ENCODE results near the gene DTL.

The DTL gene

DNA sequence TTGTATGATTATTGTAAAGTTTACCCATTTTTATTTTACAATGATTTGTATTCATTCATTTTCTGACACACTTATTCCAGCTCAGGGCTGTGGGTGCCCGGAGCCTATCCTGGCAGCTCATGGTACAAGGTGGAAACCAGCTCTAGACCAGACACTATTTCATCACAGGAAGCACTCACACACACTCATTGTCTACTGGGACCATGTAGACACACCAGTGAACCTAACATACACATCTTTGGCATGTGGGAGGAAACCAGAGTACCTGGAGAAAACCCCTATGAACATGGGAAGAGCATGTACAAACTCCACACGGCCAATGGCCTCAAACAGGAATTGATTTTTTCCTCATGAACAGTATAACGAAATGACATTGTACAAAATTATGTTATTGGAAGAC, 2.4 kb downstream of the DTL start:
- DNase-seq, result no peak

DNA sequence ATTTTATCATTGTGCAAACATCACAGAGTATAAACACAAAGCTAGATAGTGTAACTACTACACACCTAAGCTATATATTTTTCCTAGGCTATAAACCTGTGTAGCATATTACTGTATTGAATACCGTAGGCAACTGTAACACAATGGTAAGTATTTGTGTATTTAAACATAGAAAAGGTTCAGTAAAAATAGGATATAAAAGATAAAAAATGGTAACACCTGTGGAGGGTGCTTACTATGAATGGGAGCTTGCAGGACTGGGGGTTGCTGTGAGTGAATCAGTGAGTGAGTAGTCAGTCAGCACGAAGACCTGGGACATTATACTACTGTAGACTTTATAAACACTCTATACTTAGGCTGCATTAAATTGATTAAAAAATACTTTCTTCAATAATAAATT, 4.1 kb downstream of the DTL start:
- no peak for DNase-seq

DNA sequence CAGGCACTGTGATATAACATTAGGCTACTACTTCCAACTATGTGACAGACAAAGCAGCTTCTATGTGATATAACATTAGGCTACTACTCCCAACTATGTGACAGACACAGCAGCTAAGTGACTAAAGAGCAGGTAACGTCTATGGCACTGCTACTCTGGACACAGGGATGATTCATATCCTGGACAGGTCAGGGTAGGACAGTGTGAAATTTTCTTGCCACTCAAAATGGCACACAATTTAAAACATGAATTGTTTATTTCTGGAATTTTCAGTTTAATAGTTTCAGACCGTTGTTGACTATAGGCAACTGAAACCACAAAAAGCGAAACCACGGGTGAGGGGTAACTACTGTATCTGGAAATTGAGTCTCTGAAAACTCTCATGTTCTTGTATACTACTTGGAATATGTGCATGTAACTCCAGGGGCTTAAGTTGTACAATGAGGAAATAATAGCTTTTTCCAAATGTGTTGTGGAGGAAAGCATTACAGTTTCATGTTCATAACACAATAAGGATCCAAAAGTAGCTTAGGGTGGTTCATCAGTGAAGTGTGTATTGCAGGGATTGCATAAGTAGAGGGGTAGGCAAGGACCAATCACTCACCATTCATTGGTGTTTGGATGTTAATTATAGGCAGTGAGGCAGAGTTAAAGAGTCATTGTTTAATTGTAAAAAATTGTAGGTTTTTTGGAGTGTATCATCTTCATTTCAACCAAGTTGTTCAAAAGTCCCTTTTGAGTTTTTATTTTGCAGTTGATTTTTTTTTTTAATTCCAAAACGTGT, 5.3 kb downstream of the DTL start:
- no peak for DNase-seq

DNA sequence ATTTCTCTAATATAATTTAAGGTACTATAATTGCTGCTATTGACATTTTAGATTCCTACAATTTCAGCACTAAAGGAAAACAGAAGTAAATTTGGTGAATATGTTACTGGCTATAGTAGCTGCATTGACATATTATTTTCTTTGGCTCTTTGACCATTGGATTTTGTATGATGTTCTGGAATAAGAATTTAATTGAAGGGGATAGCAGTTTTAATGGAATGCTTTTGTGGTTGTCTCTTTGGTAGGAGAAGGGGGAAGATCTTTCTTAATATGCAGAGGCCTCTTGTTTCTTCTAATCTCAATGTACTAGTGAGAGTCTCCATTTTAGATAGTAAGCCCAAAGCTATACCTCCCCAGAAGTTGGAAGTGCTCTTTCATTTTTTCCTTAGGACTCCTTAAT, 6.9 kb downstream of the DTL start:
- no peak for DNase-seq

DNA sequence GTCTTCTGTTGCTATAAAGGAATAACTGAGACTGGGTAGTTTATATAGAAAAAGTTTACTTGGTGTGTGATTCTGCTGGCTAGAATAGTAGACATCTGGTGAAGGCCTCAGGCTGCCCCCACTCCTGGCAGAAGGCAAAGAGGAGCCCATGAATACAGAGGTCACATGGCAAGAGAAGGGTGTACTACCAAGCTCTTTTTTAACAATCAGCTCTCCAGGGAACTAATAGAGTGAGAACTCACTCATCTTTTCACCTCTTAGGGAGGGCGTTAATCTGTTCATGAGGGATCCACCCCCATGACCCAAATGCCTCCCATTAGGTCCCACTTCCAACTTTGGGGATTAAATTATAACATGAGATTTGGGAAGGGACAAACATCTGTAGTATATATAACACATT, 9.3 kb downstream of the DTL start:
- DNase-seq, result no peak

DNA sequence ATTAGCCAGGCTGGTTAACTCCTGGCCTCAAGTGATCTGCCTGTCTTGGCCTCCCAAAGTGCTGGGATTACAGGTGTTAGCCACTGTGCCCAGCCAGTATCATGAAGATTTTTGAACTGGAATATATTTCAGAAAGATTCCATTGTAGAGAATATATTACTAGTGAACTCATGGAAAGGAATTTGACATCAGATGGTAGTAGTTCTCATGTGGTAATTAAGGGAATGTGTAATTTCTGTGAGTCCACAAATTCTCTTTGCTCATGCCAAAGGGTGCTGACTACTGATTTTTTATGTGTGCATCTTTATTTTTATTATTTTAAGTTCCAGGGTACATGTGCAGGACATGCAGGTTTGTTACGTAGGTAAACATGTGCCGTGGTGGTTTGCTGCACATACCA, 10.4 kb downstream of the DTL start:
- DNase-seq, result no peak

DNA sequence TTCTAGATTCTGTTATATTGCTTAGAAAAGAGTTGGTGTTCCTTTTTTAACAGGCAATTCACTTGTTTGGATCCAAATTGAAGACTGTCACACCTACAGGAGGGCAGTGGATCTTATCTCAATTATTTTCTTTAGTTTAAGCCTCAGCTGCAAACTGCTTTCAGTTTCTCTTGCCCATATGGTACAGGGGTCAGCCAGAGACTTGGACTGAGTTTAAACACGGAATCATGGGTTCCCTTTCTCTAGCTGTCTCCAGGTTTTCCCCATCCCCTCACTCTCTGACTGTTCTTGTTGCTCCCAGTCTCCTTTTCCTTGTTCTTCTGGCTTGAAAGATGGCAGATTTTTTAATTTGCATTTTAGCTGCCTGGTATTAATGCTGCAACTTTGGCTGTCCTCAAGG, 18.4 kb downstream of the DTL start:
- DNase-seq, result no peak

DNA sequence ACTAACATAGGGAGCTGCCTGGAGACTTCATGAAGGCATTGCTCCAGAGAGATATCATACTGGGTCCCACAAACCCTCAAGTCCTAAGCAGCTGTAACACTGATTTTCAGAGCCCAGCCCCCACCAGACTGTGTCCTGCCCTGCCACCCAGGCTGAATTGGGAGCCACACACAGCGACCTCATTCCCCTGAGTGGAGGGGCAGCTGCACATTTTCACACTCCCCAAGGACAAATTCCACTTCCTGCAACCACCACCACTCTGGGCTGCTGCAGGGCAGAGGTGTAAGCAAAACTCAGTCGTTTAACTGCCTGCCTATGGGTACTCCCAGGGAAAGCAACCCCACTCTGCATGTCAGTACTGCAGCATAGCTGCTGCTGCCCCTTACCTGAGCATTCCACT, 19.8 kb downstream of the DTL start:
- DNase-seq, result no peak

DNA sequence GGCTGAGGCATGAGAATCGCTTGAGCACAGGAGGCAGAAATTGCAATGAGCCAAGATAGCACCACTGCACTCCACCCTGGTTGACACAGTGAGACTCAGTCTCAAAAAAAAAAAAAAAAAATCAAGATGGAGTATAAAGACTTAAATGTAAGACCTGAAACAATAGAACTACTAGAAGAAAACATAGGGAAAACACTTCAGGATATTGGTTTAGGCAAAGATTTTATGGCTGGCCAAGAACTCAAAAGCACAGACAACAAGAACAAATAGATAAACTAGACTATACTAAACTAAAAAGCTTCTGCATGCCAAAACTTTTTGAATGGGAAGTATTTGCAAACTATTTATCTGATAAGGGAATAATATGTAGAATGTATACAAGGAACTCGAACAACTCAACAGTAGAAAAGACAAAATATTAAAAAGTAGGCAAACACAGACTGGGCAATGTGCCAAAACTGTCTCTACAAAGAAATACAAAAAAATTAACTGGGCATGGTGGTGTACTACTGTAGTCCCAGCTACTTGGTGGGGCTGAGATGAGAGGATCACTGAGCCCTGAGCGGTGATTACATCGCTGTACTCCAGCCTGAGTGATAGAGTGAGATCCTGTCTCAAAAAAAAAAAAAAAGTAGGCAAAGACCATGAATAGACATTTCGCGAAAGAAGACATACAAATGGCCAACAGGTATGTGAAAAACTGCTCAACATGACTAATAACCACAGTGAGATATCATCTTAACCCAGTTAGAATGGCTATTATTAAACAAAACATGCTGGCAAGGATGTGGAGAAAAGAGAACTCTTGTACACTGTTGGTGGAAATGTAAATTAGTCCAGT, 25.3 kb downstream of the DTL start:
- no peak for DNase-seq

DNA sequence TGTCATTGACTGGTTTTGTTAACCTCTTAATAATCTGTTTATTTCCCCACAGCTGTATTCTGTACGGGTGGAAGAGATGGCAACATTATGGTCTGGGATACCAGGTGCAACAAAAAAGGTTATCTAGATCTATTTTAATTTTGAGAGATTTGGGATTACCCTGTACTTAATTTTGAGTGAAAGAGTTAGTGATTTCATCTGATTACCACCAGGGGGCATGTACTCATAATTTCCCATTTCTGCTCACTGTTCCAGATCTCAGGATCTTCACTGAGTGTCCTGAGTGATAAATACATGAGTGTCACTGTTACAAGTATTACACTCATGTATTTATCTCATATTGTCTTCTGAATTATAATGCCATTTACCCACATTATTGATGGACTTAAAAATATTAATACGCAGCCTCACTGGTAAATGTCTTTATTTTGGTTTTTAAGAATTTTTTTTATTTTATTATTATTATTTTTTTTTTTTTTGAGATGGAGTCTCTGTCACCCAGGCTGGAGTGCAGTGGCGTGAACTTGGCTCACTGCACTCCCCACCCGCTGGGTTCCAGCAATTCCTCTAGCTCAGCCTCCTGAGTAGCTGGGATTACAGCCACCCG, 27.4 kb downstream of the DTL start:
- DNase-seq, result no peak

DNA sequence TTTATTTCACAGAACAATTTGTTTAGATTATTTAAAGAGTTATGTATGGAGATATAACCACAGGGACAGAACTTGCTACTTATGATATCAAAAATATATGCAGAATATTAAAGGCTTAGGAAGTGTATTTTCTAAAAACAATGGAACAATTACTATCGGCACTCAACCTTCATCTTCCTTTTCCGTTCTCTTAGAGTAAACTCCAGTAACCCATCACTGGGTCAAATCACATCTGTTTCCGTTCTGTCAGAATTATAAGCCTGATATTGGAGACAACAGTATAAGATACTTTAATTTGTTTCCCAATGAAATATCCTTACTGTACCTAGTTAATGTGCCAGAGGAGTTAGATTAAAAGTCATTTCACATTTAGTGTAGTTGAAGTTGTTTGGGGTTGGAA, 32.2 kb downstream of the DTL start:
- DNase-seq, result no peak

DNA sequence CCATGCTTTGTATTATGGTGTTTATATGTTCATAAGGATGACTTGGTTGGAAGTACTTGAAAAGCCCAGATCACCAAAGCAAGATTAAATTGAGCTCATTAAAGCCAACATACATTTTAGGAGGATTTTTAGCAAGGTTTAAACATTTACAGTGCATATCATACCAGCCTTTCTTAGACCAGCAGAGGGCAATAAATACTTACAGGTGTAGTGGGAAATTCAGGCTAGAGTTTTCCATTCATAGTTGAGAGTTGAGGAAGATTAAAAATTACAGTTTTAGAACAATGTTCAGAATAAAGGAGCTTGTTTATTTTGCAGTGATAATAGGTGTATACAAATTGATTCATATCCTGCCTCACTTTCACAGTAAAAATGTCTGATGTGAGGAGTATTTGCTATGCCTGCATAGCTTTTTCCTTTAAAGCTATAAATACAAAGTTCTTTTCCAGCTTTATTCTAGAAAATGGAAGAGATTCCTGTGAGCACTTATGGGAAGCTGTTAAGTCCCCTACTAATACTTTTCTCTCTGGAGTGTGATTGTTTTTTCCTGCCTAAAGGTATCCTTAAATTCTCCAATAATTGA, 35.3 kb downstream of the DTL start:
- DNase-seq, result no peak

DNA sequence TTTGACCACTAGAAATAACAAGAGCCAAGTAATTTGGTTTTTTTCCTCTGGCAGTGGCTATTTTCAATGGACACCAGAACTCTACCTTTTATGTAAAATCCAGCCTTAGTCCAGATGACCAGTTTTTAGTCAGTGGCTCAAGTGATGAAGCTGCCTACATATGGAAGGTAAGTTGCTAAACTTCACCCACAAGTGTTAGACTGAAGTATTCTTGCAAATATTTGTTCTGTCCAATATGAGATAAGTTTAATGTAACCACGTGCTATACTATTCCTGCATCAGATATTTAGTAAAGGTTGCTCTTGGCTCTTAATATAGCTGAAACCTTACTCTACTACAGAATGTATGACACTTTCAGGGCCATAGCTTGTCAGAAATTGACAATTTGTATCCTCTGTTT, 36.5 kb downstream of the DTL start:
- DNase-seq, result no peak

DNA sequence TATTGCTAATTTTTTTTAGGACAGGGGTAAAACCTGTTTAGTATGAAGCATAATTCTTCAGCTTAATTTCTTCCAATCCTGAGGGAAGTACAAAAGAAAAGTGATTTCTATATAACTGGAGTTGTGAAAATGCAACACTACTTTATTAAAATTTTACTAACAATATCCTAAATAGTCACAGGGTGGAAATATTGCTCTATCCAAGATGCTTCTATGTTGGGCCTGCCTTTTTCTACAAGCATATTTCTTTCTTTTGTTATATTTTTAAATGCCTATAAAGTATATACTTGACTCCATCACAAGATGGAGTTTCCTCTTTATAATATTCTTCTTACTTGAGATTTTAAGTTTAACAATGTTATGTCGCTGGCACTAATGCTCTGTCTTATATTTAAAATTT, 37.9 kb downstream of the DTL start:
- DNase-seq, result no peak

DNA sequence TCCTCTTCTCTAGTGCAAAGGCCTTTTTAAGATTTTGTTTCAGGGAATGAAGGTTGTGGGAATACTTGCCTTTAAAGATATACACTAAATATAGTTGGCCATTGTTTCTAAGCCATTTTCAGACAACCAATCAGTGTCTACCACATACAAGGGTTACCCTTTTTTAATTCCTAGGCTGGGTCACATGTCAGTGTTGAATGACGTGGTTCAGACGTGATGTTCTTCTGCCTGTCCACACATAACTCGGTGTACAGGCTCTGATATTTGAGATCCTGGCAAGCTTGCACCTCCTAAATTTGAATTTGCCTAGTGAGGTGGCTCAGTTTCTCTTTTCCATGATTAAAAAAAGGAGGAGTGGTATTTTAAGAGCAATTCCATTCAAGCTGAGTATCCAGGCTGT, 38.8 kb downstream of the DTL start:
- no peak for DNase-seq

DNA sequence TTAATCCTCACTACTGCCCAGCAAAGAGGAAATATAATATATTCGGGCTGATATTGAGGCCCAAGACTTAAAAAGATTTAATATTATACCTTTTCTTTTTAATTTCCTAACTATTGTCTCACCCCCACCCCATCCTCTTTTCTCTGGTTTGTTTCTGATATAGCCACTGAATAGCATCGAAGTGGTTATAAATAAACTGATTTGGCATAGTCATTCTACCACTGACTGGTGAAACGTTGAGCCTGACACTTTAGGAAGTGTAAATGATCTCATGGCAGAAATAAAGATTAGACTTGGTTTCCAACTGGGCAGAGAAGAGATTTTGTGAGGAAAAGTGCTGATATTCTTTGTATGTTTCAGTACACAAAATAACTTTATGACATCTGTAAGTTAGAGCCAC, 39.3 kb downstream of the DTL start:
- no peak for DNase-seq

DNA sequence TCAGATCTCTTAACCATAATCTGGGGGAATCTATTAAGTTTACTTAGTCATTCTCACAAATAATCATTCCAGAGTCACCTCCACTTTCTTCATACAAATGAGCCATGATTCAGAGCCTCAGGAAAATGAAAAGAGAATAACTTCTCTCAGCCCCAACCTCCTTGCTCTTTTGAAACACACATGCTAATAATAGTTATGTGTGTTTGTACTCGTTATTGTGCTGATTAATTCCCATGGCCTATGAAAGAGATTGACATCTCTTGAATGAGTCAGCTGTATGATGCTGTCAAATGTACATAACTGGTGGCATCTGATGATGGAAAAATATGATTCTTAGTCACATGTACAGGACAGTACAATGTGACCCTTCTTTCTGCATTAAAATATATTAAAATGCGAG, 41.5 kb downstream of the DTL start:
- no peak for DNase-seq

DNA sequence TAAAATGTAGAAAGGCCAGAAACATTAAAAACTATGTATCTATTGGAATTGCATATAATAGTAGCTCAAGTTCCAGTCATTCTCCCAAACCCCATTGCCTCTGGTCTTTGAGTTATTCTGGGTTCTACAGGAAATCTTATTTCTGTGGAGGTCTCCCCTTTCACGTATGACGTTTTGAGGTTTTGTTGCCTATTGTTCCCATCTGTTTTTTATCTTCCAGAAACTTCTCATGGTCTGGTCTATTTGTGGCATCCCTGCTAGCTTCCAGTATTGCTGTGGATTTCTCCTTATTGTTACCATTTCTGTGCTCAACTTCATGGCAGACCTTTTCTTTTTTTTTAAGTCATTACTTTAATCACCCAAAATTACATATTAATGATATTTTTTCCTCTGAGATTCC, 43.3 kb downstream of the DTL start:
- no peak for DNase-seq

DNA sequence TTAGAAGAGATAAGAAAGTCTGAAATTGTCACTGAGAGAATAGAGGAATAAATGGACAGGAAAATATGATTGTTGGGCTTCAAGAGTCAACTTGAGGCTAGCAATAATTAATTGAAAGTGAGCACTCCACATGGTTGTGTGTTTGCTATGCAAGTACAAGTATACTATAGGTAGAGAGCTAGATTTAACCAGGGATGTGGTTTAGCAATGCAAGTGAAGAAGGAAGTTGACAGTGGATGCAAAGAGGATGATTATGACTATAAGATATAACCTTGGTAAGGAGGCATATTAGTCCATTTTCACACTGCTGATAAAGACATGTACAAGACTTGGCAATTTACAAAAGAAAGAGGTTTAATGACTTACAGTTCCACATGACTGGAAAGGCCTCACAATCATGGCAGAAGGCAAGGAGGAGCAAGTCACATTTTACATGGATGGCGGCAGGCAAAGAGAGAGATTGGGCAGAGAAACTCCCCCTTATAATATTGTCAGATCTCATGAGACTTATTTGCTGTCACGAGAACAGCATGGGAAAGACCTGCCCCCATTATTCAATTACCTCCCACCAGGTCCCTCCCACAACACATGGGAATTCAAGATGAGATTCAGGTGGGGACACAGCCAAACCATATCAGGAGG, 47.3 kb downstream of the DTL start:
- no peak for DNase-seq

DNA sequence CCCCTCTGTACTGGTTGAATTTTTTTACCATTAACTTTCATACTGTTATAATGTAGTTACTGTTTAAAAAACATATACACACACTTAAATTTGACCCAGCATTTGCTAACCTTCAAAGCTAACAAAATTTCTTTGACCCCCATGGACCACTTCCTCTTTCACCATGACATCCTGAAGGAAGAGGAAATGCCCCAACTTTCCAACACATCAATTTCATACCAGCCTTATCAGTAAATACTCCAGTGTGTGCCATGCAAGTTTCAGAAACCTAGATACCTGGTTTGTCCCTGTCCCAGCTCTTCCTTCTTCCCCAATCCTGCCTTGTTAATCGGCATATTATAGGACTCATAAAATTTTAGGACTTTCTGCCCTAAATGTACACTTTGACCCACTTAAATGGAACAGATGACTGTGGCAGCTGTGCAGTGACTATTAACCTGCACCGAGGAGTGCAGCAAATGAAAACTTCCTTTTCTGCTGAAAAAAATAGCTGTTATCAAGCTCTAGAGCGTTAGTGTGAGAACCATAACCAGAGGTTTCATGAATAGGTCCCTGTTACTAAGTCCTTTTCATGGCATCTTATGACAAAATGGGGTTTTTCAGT, 54.1 kb downstream of the DTL start:
- no peak for DNase-seq

DNA sequence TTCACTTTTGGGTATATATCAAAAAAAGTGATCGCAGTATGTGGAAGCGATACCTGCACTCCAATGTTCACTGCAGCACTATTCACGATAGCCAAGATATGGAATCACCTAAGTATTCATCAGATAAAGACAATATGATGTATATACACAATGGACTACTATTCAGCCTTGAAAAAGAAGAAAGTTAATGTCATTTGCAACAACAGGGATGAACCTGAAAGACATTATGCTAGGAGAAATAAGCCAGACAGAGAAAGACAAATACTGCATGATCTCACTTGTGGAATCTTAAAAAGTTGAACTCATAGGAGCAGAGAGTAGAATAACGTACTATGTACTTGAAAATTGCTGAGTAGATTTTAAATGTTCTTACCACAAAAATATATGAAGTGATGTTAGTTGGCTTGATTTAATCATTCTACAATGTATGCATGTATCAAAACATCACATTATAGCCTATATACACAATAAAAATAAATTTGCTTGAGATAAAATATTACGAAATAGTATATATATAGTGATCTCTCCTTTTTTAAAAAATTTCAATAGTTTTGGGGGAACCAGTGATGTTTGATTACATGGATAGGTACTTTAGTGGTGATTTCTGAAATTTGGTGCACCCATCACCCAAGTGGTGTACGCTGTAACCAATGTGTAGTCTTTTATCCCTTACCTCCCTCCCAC, 56.0 kb downstream of the DTL start:
- DNase-seq, result no peak

DNA sequence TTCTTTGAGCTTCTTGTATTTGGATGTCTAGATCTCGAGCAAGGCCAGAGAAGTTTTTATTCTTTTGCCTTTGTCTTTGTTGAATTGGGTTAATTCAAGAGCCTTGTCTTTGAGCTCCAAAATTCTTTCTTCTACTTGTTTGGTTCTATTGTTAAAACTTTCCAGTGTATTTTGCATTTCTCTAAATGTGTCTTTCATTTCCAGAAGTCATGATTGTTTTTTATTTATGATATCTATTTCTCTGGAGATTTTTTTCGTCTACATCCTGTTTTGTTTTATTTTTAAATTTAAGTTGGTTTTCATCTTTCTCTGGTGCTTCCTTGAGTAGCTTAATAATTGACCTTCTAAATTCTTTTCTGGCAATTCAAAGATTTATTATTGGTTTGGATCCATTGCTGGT, 61.8 kb downstream of the DTL start:
- no peak for DNase-seq

All from NCI-H187 treated with DMSO at 0.1 percent for 48 hours (cell line).